H1 (cell line): ENCODE data around the gene FANCE. TPM values are rescaled to one million over a fixed set of nuclear protein-coding genes. Genes with fewer than 3 reads are reported as not detected.

Experiments used
- POU5F1 ChIP-seq: IDR thresholded peaks from 2 replicates; pipeline ENCODE4 v1.6.1; 2011; ENCODE audit warnings: low read depth, mild to moderate bottlenecking, low read length, moderate library complexity
- RBBP5 ChIP-seq: IDR thresholded peaks from 2 replicates; pipeline ENCODE4 v1.7.1; 2012; ENCODE audit warnings: low read depth, mild to moderate bottlenecking, inconsistent platforms, low read length, moderate library complexity, borderline replicate concordance
- RXRA ChIP-seq: IDR thresholded peaks from 2 replicates; pipeline ENCODE4 v1.6.1; 2011; ENCODE audit warnings: low read depth, mild to moderate bottlenecking, low read length, moderate library complexity; ENCODE audit not compliant: insufficient read depth
- SP1 ChIP-seq: IDR thresholded peaks from 2 replicates; pipeline ENCODE4 v1.6.1; 2011; ENCODE audit warnings: low read depth, low read length
- TCF12 ChIP-seq: IDR thresholded peaks from 2 replicates; pipeline ENCODE4 v1.6.1; 2011; ENCODE audit warnings: low read depth, mild to moderate bottlenecking, low read length
- polyA plus RNA-seq, 7 experiments: library from polyadenylated mRNA; depleted of rRNA in 3 of 7; stranded (reverse) in 5 of 7; unstranded in 2 of 7; fragments of >200 nt in 5 of 7; fragments of 200-250 nt in 2 of 7; gene quantifications; 1 replicate in 5 of 7; 2 replicates in 1 of 7; 4 replicates in 1 of 7; pipeline versions ENCODE4 v1.2.1 to v1.2.3, GENCODE V29; 2011 to 2013; ENCODE audit warnings: missing spikeins in 2 of 7, mixed read lengths in 2 of 7
- total RNA-seq: library from RNA; stranded (reverse); fragmentation: NEBNext Ultra II Directional; extraction: Animal tissue kit (Norgen Biotek cat#: 25700); gene quantifications from 2 replicates; pipeline ENCODE4 v1.2.1, GENCODE V29; 2021

Gene FANCE
- total and polyA plus RNA-seq, 2 of the 8 experiments (the other 6 are each of a cell fraction or from before 2014, with no cell fraction given), result 16.1 to 17.0 TPM

- TF ChIP-seq RXRA, result no peak
- no peak for TF ChIP-seq POU5F1
- no peak for TF ChIP-seq TCF12
- no peak for TF ChIP-seq RBBP5
- no peak for TF ChIP-seq SP1
Measured at GRCh38 chr6:35500782-35501181, 48.6 kb downstream of the FANCE start (continued).
